Vagina (tissue), 2 donors: ENCODE data around the gene MFSD6.

Source experiments
- POLR2A ChIP-seq, 2 donors: fragments of 450-650 bp; IDR thresholded peaks; one replicate each; pipeline ENCODE4 v1.6.1; 2017; ENCODE audit warnings: antibody characterized with exemption in 2 of 2, mild to moderate bottlenecking in 2 of 2, moderate library complexity in 2 of 2
- TF ChIP-seq, protein P1 (sequence below), 3 experiments: fragments of 450-650 bp in 2 of 3; fragments of 200-600 bp in 1 of 3; sonication (generic) in 1 of 3; IDR thresholded peaks; one replicate each; pipeline ENCODE4 v1.5.1; 2017 to 2019; ENCODE audit warnings: antibody characterized with exemption in 3 of 3, mild to moderate bottlenecking in 2 of 3, moderate library complexity in 2 of 3

DNA sequence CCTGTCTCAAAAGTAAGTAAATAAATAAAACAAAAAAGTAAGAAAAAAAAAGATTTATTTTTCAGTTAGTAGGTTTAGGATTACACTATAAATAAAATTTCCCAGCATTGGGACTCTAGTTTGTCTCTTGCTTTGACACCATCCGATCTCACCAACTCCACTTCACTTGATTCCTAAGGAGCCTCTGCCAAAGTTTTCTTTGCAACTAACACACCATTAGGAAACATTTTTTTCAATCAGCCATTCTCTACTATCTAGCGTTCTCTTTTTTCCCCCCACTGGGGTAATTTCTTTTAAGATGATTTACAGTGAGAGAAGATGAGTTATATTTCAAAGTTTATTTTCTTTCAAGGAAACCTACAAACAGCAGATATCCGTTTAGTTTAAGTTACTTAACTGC, 136.9 kb downstream of the MFSD6 start:
- TF ChIP-seq POLR2A (IDR thresholded peaks at IDR 0.05): no peak
- TF ChIP-seq, protein P1, sequence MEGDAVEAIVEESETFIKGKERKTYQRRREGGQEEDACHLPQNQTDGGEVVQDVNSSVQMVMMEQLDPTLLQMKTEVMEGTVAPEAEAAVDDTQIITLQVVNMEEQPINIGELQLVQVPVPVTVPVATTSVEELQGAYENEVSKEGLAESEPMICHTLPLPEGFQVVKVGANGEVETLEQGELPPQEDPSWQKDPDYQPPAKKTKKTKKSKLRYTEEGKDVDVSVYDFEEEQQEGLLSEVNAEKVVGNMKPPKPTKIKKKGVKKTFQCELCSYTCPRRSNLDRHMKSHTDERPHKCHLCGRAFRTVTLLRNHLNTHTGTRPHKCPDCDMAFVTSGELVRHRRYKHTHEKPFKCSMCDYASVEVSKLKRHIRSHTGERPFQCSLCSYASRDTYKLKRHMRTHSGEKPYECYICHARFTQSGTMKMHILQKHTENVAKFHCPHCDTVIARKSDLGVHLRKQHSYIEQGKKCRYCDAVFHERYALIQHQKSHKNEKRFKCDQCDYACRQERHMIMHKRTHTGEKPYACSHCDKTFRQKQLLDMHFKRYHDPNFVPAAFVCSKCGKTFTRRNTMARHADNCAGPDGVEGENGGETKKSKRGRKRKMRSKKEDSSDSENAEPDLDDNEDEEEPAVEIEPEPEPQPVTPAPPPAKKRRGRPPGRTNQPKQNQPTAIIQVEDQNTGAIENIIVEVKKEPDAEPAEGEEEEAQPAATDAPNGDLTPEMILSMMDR (IDR thresholded peaks at IDR 0.05): no peak
